ENCODE measurements around the gene PACSIN3.

The PACSIN3 gene

GRCh38 chr11:47186076-47186699 is at the start of gene PACSIN3:
TSS of gene PACSIN3 (minus strand) at chr11:47186434. CDS start at chr11:47182727, 3,707 bp downstream.
- peak within 1 kb of the TSS; percentile 69 for H3K4me3 ChIP-seq (ENCODE audit: low read depth, low read length)
- TF ChIP-seq CTCF (IDR thresholded peaks at IDR 0.05; ENCODE audit: low read depth, low read length), result no peak

GRCh38 chr11:47235163-47235562 is 48.9 kb upstream of the PACSIN3 start:
- no peak overlapping the region for H3K4me3 ChIP-seq (ENCODE audit: low read depth, low read length)
- no peak for TF ChIP-seq CTCF (IDR thresholded peaks at IDR 0.05; ENCODE audit: low read depth, low read length)

GRCh38 chr11:47234669-47235100 is 48.5 kb upstream of the PACSIN3 start:
- no peak for TF ChIP-seq CTCF (IDR thresholded peaks at IDR 0.05; ENCODE audit: low read depth, low read length)
- peak overlapping the region; percentile 27 for H3K4me3 ChIP-seq (ENCODE audit: low read depth, low read length)

GRCh38 chr11:47233989-47234668 is 47.9 kb upstream of the PACSIN3 start:
- H3K4me3 ChIP-seq (ENCODE audit: low read depth, low read length), result peak overlapping the region; percentile 27
- TF ChIP-seq CTCF (IDR thresholded peaks at IDR 0.05; ENCODE audit: low read depth, low read length), result peak; percentile 52; the same call in 1 of the 2 replicates

- no peak for TF ChIP-seq CTCF (IDR thresholded peaks at IDR 0.05; ENCODE audit: low read depth, low read length)
- H3K4me3 ChIP-seq (ENCODE audit: low read depth, low read length), result no peak overlapping the region
Measured at GRCh38 chr11:47233051-47233450, 46.8 kb upstream of the PACSIN3 start.

GRCh38 chr11:47229161-47229560 is 42.9 kb upstream of the PACSIN3 start:
- no peak overlapping the region for H3K4me3 ChIP-seq (ENCODE audit: low read depth, low read length)
- TF ChIP-seq CTCF (IDR thresholded peaks at IDR 0.05; ENCODE audit: low read depth, low read length), result no peak

Data from WI38 (cell line).